Measurements from ENCODE around the gene GAN.

Gene GAN

DNA sequence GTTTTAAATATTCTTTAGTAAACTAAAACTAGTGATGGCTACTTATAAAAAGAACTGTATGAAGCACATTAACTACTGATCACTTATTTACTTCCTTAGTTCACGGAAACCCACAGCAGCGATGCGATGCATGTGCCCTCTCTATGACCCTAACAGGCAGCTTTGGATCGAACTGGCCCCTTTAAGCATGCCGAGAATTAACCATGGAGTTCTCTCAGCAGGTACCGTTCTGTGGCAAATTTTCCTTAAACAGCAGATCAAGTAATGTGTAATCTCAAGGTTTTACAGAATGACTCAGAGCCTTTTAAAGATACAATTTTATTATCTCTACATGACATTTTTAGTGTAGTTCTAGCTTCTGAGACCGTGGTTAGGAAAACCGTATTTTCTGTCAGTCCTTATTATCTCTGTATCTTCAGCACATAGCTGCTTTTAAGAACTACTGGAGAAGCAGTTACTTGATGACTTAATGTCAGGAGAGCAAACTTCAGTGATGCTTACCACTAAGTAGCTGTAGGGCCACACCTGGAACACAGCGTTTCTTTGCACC is 43.0 kb downstream of the GAN start:
- DNase-seq (ENCODE audit: low read depth), result no peak

DNA sequence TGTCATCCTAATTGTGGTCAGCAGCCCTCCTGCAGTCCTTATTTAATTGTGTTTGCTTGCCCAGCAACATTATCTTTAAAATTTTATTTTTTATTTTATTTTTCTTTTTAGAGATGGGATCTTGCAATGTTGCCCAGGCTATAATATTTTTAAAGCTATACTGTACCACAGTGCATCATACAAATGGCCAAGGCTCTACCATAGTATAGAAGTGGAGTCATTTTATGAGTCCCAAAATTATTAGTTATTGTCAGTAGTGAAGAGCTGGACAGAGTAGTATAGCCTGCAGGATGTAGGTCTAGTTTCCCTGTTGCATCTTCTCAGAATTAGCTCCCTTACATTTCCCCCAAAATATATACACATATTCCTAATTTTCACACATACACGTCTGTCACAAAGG is 44.1 kb downstream of the GAN start:
- DNase-seq (ENCODE audit: low read depth), result no peak

DNA sequence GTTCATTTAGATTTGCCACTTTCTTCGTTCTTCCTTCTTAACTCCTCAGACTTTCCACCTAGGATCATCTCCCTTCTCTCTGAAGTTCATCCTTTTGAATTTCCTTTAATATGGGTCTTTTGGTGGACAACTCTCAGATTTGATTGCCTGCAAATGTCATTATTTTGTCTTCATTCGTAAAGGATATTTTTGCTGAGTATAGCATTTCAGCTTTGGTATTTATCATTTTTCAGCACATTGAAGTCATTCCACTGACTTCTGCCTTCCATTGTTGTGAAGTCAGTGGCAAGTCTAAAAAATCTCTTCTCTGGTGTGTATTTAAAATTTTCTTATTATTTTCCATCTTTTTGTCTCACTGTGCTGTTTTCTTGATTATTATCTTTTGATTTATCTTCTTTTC is 45.4 kb downstream of the GAN start:
- no peak for DNase-seq (ENCODE audit: low read depth)

DNA sequence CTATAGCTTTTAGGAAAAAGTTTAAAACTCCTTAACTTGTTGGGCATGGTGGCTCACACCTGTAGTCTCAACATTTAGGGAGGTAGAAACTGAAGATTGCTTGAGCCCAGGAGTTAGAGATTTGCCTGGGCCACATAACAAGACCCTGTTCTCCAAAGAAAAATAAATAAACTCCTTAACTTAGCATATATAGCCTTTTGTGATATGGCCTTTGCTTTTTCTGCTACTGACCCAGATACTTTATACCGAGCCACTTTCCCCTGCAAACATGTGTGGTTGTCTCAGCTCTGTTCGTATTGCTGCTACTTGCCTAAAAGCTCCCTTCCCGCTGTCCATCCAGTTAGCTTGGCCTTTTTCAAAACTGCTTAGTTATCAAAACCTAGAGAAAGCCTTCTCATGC is 51.0 kb downstream of the GAN start:
- DNase-seq (ENCODE audit: low read depth), result no peak

DNA sequence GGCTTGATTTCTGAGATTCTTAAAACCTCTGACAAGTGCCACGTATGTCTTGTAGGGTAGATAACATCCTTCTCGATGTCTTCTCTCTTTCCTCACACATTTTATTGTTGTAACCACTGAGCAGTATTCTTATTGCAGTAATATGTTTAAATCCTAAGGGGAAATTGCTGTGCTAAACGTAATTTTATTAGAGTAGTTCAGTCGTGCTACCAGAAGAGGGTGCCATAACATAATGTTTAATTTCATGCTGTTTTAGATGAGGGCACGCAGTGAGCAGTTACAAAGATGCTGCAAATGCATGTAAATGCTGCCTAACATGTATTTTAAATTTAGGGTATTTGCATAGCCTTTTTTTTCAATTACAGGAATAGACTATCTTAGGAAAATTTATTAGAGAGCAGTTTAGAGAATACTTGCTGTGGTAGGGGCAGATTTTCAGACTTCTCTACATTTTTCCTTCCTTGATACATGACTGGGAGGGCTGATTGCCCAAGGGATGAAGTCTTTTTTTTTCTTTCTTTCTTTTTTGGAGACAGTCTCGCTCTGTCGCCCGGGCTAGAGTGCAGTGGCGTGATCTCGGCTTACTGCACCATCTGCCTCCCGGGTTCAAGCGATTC is 51.7 kb downstream of the GAN start:
- DNase-seq (ENCODE audit: low read depth), result peak; percentile 21

DNA sequence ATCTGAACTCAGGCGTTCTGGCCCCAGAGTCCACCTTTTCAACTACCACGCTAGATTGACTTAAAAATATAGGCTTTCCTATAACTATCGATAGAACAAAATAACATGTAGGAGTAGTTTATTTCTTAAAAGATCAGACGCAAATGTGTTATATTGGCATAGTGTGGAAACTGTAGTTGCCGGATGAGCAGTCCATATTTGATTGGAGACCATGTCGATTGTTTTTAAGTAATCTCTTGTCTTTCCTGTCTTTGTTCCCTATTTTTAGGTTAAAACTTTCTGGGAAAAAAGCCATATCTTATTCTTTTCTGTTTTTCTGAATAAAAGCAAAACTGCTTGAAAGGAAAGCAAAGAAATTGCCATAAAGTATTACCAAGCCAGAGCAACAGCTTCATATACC is 53.1 kb downstream of the GAN start:
- DNase-seq (ENCODE audit: low read depth), result no peak

DNA sequence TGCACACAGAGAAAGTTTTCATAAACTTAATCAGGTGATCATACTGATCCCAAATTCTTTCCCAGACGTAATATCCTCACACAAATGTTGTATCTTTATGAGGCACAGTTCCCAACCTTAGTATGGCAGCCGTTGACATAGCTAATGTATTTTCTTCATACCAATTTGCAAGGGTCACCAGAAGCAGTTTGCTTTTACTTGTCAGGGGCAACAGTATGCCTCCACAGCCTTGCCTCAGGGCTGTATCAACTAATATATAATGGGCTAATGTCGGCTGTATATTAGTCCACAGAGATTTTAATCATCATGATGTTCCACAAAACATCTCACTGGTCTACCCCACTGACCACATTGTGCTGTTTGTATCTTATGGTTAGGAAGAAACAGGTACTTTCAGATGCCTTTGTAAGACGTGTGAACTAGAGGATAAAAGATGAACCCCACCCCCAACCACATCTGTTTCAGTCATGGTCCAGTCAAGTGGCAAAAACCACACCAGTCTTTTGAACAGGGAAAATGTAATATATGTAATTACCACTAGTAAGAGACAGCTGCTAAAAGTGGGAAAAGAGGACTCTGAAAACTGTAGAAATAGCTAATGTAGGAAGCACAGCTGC is 55.2 kb downstream of the GAN start:
- DNase-seq (ENCODE audit: low read depth), result no peak

DNA sequence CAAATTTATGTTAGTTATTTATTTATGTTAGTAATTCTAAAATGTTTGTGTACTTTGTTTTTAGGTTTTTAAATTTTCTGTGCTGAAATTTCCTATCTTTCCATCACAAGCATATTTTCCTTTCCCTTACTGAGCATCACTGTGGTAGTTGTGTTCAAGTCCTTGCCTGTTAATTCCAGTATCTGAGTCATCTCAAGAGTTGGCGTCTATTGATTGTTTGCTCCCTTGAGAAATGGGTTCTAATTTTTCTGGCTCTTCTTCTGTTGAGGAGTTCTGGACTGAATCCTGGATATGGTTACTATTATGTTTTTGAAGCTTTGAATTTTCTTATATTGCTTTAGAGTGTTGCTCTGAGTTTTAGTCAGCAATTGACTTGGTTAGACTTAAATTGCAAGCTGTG is 56.3 kb downstream of the GAN start:
- peak; percentile 41 for DNase-seq (ENCODE audit: low read depth)

DNA sequence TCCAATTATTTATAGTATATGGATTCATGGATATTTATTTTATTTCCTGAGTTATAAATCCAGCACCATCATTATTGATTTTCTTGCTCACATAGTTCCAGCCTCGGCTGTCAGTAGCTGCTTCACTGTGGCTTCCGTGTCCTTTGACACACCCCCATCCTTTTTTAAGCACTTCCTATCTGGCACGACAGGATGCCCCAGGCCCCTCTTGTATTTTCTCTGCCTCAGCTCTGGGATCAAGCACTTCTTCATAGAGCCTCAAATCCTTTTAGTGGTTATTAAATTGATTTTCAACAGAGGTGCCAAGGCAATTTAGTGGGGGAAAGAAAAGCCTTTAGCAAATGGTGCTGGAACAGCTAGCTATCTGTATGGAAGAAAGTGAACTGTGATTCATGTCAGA is 59.8 kb downstream of the GAN start:
- DNase-seq (ENCODE audit: low read depth), result no peak

DNA sequence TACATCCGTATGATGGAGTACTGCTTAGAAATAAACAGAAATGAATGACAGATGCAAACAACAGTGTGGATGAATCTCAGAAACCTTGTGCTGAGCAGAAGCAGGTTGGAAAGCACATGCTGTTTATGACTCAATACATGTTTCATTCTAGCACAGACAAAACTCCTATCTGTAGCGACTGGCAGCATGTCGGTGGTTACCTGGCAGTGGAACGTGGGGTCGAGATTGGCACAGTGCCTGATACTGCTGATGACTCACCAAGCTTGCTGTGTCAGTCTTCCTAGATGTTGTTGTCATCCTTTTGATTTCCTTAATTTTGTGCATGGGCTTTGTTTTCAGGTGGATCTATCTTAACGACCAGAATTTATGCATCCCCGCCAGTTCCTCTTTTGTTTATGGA is 62.1 kb downstream of the GAN start:
- DNase-seq (ENCODE audit: low read depth), result no peak

DNA sequence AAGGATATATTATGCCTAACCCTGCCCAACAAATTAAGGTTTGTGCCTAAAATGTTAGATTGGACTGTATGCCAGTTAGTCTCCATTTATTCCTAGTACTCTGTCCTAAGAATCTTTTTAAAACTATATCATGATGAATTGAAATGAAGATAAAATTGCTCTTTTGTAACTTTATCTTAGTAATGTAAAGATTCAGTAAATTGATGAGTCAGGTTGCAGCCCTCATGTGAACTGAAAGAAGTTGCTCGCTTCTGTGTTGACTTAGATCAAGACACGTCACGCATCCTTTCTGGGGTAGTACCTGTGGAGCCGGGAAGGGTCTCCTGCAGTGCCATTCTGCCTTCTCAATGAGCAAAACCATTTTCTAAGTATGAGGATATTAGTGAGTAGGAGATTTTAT is 63.3 kb downstream of the GAN start:
- DNase-seq (ENCODE audit: low read depth), result no peak

DNA sequence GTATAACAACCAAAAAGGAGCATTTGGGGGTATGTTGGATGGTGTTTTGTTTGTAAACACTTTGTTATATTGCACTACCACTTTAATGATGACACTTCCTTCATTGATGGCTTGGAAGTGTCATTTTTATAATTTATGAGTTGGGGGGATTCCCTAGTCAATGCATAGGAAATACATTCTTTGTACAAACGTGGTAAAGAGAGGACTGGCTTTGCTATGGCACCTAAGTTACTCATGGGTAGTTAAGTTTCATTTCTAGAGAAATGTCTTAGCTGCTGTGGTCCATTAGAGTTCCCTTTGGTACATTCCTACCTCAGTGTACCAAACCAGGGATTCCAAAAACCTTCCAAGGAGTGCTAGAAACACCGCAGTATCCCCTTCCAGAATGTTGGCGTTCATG is 66.2 kb downstream of the GAN start:
- DNase-seq (ENCODE audit: low read depth), result no peak

DNA sequence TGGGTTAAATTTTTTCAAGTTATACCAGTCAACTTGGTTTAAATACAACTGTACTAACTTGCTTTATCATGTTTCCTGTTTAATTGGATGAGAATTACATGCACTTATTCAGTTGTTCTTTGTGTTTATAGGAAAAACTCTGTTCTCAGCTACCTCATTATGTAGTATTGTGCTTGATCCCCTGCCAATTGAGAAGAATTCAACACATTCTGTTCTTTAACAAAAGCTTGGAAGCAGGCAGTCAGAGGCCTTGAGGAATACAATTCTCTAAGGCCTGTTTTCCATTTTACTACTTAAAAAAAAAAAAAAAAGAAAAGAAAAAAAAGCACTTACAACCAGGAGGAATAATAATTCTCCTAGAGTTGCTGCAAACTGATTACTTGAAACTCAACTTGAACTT is 69.2 kb downstream of the GAN start:
- no peak for DNase-seq (ENCODE audit: low read depth)

DNA sequence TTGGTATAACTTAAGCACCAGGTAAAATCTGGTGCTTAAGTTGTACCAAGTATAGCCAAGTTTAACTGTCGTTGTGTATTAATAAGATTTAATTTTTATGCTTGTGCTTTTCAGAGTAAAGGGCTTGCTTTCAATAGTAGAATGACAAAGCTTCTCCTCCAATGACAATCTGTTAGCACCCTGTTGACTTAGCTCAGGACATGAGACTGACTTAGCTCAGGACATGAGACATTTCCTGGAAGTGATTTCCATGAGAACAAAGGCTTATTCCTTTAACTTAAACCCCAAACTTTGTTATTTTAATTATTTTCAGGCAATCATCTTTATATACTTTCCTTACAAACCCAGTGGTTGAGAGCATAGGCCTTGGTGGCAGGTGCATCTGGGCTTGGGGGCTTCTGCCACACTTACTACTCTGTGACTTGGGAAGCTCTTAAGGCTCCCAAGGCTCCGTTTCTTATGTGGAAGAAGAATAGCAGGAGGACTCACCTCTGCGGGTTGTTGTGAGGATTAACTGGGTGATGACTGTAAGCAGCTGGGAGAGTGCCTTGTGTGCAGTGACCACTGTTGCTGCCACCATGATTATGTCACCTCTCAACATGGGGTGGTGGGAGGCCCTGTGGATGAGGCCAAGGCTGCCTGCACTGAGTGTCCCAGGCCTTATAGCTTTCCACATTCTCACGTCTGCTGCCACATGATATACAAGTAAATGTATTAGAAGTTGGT is 70.4 kb downstream of the GAN start:
- no peak for DNase-seq (ENCODE audit: low read depth)

DNA sequence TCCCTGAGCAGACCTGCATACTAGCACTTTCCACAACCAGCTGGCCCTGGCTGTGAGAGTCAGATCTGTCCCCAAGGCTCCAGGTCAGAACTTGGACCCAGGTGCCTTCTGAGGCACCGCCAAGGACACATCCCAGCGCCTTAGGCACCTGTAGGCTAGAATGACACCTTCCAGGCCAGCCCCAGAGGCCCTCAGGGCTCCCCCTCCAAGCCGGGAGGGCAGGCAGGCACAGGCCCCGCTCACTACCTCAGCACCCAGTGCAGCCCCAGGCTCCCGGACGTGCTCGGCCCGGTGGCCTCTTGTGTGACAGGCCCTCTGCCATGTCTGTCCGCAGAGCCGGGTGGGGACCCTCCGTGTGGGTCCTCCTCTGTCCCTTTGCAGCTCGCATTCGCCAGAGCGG is 73.6 kb downstream of the GAN start:
- no peak for DNase-seq (ENCODE audit: low read depth)

DNA sequence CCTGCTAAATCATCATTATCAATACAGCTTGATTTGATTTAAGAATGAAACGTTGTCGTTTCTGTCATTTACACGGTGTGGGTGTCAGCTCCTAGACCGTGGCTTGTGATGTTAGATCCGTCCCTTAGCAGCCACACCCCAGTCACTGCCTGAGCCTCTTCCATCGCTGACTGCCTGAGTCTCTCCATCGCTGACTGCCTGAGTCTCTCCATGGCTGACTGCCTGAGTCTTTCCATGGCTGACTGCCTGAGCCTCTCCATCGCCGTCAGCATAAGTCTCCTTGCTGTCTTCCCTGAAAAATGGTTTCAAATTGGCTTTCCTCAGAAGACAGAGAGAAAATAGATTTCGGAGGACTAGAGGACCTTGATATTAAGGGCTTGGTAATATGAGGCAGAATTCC is 76.1 kb downstream of the GAN start:
- no peak for DNase-seq (ENCODE audit: low read depth)

DNA sequence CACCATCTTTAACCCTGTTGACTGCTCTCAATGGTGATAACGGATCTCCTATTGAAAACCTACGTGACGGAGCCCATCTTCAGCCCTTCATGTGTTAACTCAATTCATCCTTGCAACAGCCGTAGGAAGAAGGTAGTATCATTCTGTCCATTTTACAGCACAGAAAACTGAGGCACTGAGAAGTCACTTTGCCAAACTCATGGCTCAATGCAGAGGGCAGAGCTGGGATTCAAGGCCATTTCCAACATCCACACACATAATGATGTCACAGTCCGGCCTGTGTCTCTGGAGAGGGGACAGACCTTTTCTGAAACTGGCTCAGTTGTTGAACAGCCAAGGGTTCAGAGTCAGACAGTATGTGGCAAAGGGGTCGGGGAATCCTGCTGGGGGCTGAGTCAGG is 77.2 kb downstream of the GAN start:
- no peak for DNase-seq (ENCODE audit: low read depth)

DNA sequence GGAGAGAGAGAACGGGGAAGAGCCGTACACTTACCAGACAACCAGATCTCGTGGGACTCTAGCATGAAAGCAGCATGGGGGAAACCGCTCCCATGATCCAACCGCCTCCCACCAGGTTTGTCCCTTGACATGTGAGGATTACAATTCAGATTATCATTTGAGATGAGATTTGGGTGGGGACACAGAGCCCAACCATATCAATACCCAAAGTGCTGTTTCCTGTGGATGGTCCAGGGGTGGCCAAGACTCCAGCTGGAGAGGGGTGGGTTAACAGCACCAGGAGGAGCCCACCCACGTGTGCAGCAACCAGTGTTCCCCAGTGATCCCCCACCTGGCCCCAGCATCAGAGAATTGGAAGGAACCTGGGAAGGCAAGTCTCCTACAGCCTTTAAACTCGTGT is 79.7 kb downstream of the GAN start:
- DNase-seq (ENCODE audit: low read depth), result no peak

DNA sequence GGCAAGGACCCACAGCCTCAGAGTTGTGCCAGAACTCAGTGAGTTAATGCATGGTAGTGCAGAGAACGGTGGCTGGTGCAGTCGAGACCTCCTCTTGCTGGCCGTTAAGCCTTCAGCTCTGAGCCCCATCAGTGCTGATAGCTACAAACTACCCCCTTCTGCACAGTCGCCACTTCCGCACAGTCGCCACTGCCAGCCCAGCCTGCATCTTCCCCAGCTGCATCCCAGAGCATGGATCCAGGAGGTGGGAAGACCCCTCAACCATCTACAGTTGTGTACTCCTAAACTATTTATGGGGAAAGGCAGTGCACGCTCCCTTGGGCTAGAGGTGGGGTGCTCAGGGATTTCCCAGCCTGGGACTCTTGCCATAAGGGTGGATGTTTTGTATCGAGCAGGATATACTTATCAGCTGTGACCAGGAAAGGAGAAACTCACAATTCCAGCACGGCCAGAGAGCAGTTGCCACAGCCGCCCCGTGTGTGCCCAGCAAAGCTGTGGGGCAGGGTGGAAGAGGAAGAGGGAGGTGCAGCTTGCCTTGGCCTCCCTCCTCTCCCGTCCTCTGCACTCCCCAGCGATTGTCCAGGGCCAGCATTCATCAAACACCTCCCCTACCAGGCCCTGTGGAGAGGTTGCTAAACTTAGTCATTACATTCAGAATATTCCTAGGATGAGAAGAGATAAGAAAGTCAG is 80.3 kb downstream of the GAN start:
- DNase-seq (ENCODE audit: low read depth), result no peak

DNA sequence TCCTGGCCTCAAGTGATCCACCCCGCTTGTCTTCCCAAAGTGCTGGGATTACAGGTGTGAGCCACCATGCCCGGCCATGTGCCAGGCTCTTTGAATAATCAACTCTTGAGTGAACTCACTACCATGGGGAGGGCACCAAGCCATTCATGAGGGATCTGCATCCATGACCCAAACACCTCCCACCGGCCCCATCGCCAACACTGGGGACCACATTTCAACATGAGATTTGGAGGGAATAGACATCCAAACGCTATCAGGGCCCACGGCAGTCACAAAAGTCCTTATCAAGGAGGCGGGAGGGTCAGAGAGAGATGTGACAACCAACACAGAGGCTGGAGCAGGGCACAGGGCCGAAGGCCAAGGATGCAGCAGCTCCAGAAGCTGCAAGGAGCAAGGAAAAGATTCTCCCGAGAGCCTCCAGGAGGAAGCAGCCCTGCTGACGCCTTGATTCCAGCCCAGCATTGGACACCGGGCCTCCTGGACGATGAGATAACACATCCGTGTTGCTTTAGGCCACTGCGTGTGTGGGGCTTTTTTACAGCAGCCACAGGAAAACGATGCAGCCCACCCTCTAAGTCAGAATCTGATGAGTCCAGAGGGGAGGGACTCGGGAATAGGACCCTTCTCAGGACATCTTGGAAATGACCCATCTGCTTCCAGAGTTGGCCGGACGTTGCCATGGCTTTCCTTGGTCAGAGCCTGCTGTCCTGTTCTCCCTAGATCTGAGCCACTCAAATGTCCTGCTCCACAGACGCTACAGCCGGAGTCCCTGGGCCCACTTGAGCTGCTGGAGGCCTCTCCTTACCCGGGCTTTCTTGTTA is 82.5 kb downstream of the GAN start:
- DNase-seq (ENCODE audit: low read depth), result no peak

DNA sequence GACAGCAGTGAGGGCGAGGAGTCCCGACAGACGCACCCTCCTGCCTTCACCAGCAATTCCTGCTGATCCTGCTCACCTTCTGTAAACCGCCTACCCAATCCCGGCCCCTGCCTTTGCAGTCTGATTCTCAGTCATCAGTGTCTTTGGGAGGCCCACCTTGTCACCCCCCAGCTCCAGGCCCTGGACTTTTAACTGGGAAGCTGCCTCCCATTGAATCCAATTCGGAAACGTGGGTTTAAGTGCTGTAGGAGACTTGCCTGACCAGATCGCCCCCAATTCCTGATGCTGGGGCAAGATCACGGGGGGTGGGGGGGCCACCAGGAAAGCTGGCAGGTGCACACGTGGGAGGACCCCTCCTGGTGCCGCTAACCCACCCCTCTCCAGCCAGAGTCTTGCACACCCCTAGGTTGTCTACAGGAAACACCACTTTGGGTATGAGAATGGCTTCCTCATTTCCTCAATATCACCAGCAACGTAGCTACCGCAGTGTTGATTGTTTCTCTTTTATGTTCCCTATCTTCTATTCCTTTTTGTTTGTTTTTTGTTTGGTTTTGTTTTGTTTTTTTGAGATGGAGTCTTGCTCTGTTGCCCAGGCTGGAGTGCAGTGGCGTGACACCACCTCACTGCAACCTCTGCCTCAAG is 83.2 kb downstream of the GAN start:
- no peak for DNase-seq (ENCODE audit: low read depth)

DNA sequence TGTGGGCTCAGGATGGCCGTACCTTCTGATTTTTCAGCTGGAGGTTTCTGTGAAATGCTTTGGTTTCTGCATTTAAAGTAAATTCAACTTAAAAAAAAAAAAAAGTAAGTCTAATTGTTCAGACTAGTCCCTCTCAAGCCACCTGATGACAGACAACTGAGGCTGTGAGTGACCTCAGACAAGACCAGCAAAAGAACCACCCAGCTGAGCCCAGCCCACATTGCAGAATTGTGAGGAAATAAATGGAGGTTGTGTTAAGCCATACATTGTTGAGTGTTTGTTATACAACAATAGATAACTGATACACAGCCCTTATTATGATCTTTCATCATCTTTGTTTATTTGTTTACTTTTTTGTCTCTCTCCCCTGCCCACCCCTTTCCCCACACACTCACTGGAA is 85.1 kb downstream of the GAN start:
- no peak for DNase-seq (ENCODE audit: low read depth)
